Ovary (tissue), 9 donors: Measurements from ENCODE around the gene DDIT3. TPM values are rescaled to one million over a fixed set of nuclear protein-coding genes. Genes with fewer than 3 reads are reported as not detected.
A peak's percentile ranks its signal among the peaks of the same experiment; 100 is the strongest.

Source experiments
- DNase-seq, 5 donors: peaks; one replicate each; pipeline ENCODE4 v3.0.0-alpha.2; 2019 to 2020
- H3K27ac ChIP-seq, 2 donors: fragments of 200-600 bp; one replicate each; pipeline versions ENCODE4 v1.5.1 to v1.8.0; 2019 to 2022
- H3K27me3 ChIP-seq: fragments of 200-600 bp; one replicate; pipeline ENCODE4 v1.8.0; 2022
- H3K36me3 ChIP-seq: fragments of 200-600 bp; sonication (generic); one replicate; pipeline ENCODE4 v1.5.1; 2019
- H3K4me1 ChIP-seq: one replicate; pipeline ENCODE4 v1.8.1; 2013; ENCODE audit warnings: mild to moderate bottlenecking, moderate library complexity; ENCODE audit not compliant: insufficient read depth
- H3K4me3 ChIP-seq: fragments of 200-600 bp; sonication (generic); one replicate; pipeline ENCODE4 v1.5.1; 2017
- H3K9me3 ChIP-seq, 2 donors: fragments of 200-600 bp in 1 of 2; sonication (generic) in 1 of 2; one replicate each; pipeline versions ENCODE4 v1.5.1 to v1.8.1; 2013 to 2019; ENCODE audit warnings: mild to moderate bottlenecking in 1 of 2, moderate library complexity in 1 of 2
- CTCF ChIP-seq, 3 donors: fragments of 450-650 bp in 2 of 3; fragments of 200-600 bp in 1 of 3; IDR thresholded peaks; one replicate each; pipeline versions ENCODE4 v1.5.1 to v1.8.0; 2016 to 2022; ENCODE audit warnings: antibody characterized with exemption in 3 of 3, mild to moderate bottlenecking in 1 of 3
- EP300 ChIP-seq: sonication (generic); formaldehyde crosslinking; IDR thresholded peaks from one replicate; pipeline ENCODE4 v1.6.1; 2017; ENCODE audit warnings: antibody characterized with exemption
- POLR2A ChIP-seq: fragments of 450-650 bp; IDR thresholded peaks from one replicate; pipeline ENCODE4 v1.6.1; 2017; ENCODE audit warnings: antibody characterized with exemption, mild to moderate bottlenecking, moderate library complexity
- WGBS, 3 donors: extraction: QIAGEN DNeasy Blood & Tissue Kit in 1 of 3; methylation state at CpG; one replicate each; pipeline versions ENCODE4 v1.1.5 to v1.1.7; 2013 to 2017; 5-methylcytosine and 5-hydroxymethylcytosine counted together
- intact Hi-C, 4 donors: fragments of 100-400 bp; cut with DNase I; formaldehyde crosslinking; loops; one replicate each; pipeline versions ENCODE4 v1.11.0 to v1.15.1; 2022 to 2023
- polyA plus RNA-seq, 2 donors: library from polyadenylated mRNA; stranded (reverse); fragments of 200-250 nt in 1 of 2; fragments of 350-450 nt in 1 of 2; fragmentation: Illumina TruSeq in 1 of 2; extraction: RNeasy Lipid Tissue Mini Kit (QIAGEN cat#74804) in 1 of 2; gene quantifications; one replicate each; pipeline ENCODE4 v1.2.3, GENCODE V29; 2013 to 2014
- total RNA-seq, 7 donors: library from RNA; depleted of rRNA in 2 of 7; stranded (reverse); fragments of >200 nt in 2 of 7; fragmentation: NEBNext Ultra II Directional in 3 of 7; extraction: Animal tissue kit (Norgen Biotek cat#: 25700) in 3 of 7; gene quantifications; one replicate each; pipeline versions ENCODE4 v1.1.0 to v1.2.4, GENCODE V29; 2016 to 2023
- donor health status: DM: no; HTN: no; CAD: no; lungs with moderate emphysema.
- donor health status: DM: no; HTN: no; CAD: no.
- donor health status: Bipolar disorder and iron deficiency.
- donor health status: DM: yes; HTN: yes; CAD: no.
- donor health status: DM: no; HTN: no; CAD: no.
- donor health status: DM: yes; HTN: yes; CAD: no.

Gene DDIT3
- total and polyA plus RNA-seq, 9 donors = 22.1 to 84.9 (median 29.3) TPM

- H3K4me3 ChIP-seq = no peak overlapping the region
- DNase-seq = no peak
- no peaks in the 10 kb centered on the region for H3K9me3 ChIP-seq
- intact Hi-C loops = no loop called here
- no peak overlapping the region for H3K27ac ChIP-seq
- TF ChIP-seq CTCF (IDR thresholded peaks at IDR 0.05) = no peak
- no peak for TF ChIP-seq EP300
- TF ChIP-seq POLR2A = no peak
- no peaks in the 10 kb centered on the region for H3K36me3 ChIP-seq
- peaks cover 9% of the 10 kb centered on the region for H3K4me1 ChIP-seq
- 63 to 75% (median 68%) methylated on average over 4 of the region's 4 CpGs for WGBS, 3 donors
- no peaks in the 10 kb centered on the region for H3K27me3 ChIP-seq
Measured at GRCh38 chr12:57526477-57527126, 6.3 kb upstream of the DDIT3 start.

- Histone ChIP-seq H3K36me3 (no peaks in the 10 kb centered on the region), H3K9me3 (no peaks in the 10 kb centered on the region), H3K4me3 (no peak overlapping the region), H3K27ac (no peak overlapping the region), H3K27me3 (no peaks in the 10 kb centered on the region), H3K4me1 (peaks cover 14% of the 10 kb centered on the region)
- 79 to 80% (median 79%) methylated on average over 16 of the region's 16 CpGs for WGBS, 3 donors
- peak in 2 of 5 donors; percentile 31 to 37 for DNase-seq
- intact Hi-C loops = no loop called here
- TF ChIP-seq POLR2A = no peak
- TF ChIP-seq EP300 = no peak
- no peak for TF ChIP-seq CTCF (IDR thresholded peaks at IDR 0.05)
Measured at GRCh38 chr12:57525615-57526383, 5.5 kb upstream of the DDIT3 start.

- peak overlapping the region in 1 of 2 donors; percentile 10 for H3K27ac ChIP-seq
- H3K4me1 ChIP-seq = peaks cover 14% of the 10 kb centered on the region
- no peaks in the 10 kb centered on the region for H3K27me3 ChIP-seq
- TF ChIP-seq POLR2A (no peak), EP300 (no peak), CTCF (IDR thresholded peaks at IDR 0.05) (no peak)
- no peaks in the 10 kb centered on the region for H3K36me3 ChIP-seq
- peak in 3 of 5 donors; percentile 51 to 64 (median 57) for DNase-seq
- H3K9me3 ChIP-seq = no peaks in the 10 kb centered on the region
- 49 to 55% (median 50%) methylated on average over 11 of the region's 11 CpGs for WGBS, 3 donors
- intact Hi-C loops = loop anchor here in 1 of 4 donors (5.0 kb wide), 1 partner anchor 87 kb away; the partner anchor contains the start of gene ARHGEF25
- H3K4me3 ChIP-seq = no peak overlapping the region
Measured at GRCh38 chr12:57524814-57525614, 4.7 kb upstream of the DDIT3 start.
